SH-SY5Y (cell line): Measurements from ENCODE around the gene MORN1.

ENCODE experiments used
- GATA2 ChIP-seq: IDR thresholded peaks from 2 replicates; pipeline ENCODE4 v1.6.1; 2011; ENCODE audit warnings: mild to moderate bottlenecking, low read depth, low read length
- GATA3 ChIP-seq: IDR thresholded peaks from 2 replicates; pipeline ENCODE4 v1.6.1; 2011; ENCODE audit warnings: low read depth, mild to moderate bottlenecking, low read length, moderate library complexity

- TF ChIP-seq GATA2 = no peak
- TF ChIP-seq GATA3 = no peak
Measured at GRCh38 chr1:2397007-2397679, 5.8 kb upstream of the MORN1 start.
